ENCODE measurements around the gene SLC7A6. TPM values are rescaled to one million over a fixed set of nuclear protein-coding genes. Genes with fewer than 3 reads are reported as not detected.

The SLC7A6 gene
- total RNA-seq, 1 donor from 2014 or later = 71.9 TPM

GRCh38 chr16:68289621-68290329, 25.4 kb downstream of the SLC7A6 start:
- Histone ChIP-seq H3K36me3 (ENCODE audit: insufficient read depth, low read length) (peaks cover 24% of the 10 kb centered on the region), H3K9me3 (ENCODE audit: insufficient read depth, low read depth, low read length) (no peaks in the 10 kb centered on the region), H3K4me1 (ENCODE audit: insufficient read depth, low read length) (peaks cover 17% of the 10 kb centered on the region), H3K27ac (ENCODE audit: low read depth, low read length) (no peak overlapping the region), H3K4me2 (ENCODE audit: low read length) (peak overlapping the region; percentile 33), H3K4me3 (ENCODE audit: insufficient read depth, low read depth, low read length) (no peak overlapping the region), H2AFZ (ENCODE audit: low read depth, low read length) (no peak overlapping the region), H3K9ac (ENCODE audit: low read length) (peak overlapping the region; percentile 15), H3K27me3 (ENCODE audit: insufficient read depth, low read length) (no peaks in the 10 kb centered on the region), H3K79me2 (ENCODE audit: insufficient read depth, low read length) (peaks cover 44% of the 10 kb centered on the region), H4K20me1 (ENCODE audit: insufficient read depth, low read length) (peaks cover 82% of the 10 kb centered on the region)
- peaks cover 19% of the 10 kb centered on the region for H3K4me1 Mint-ChIP-seq (ENCODE audit: low read depth, unreplicated experiment)
- FAIRE-seq = no peak
- H3K27me3 Mint-ChIP-seq (ENCODE audit: low read depth, unreplicated experiment) = no peaks in the 10 kb centered on the region
- no peak overlapping the region for H3K27ac Mint-ChIP-seq (ENCODE audit: unreplicated experiment)
- DNase-seq (ENCODE audit: low read depth) = peak; percentile 76
- peaks cover 19% of the 10 kb centered on the region for H3K36me3 Mint-ChIP-seq (ENCODE audit: low read depth, unreplicated experiment)
- H3K4me3 Mint-ChIP-seq (ENCODE audit: unreplicated experiment) = peak overlapping the region; percentile 18
- TF ChIP-seq EZH2 (IDR thresholded peaks at IDR 0.05; ENCODE audit: insufficient read depth, low read length) (no peak), CTCF (IDR thresholded peaks at IDR 0.05; ENCODE audit: insufficient read depth, low read depth, low read length) (no peak)
- H3K9me3 Mint-ChIP-seq (ENCODE audit: unreplicated experiment) = no peaks in the 10 kb centered on the region

- H3K4me2 ChIP-seq (ENCODE audit: low read length) = peak overlapping the region; percentile 33
- Mint-ChIP-seq H3K36me3 (ENCODE audit: low read depth, unreplicated experiment) (peaks cover 17% of the 10 kb centered on the region), H3K27me3 (ENCODE audit: low read depth, unreplicated experiment) (no peaks in the 10 kb centered on the region), H3K9me3 (ENCODE audit: unreplicated experiment) (no peaks in the 10 kb centered on the region), H3K4me3 (ENCODE audit: unreplicated experiment) (peak overlapping the region; percentile 18), H3K27ac (ENCODE audit: unreplicated experiment) (no peak overlapping the region), H3K4me1 (ENCODE audit: low read depth, unreplicated experiment) (peaks cover 17% of the 10 kb centered on the region)
- H3K9me3 ChIP-seq (ENCODE audit: insufficient read depth, low read depth, low read length) = no peaks in the 10 kb centered on the region
- peaks cover 75% of the 10 kb centered on the region for H4K20me1 ChIP-seq (ENCODE audit: insufficient read depth, low read length)
- no peak for DNase-seq (ENCODE audit: low read depth)
- H3K4me3 ChIP-seq (ENCODE audit: insufficient read depth, low read depth, low read length) = no peak overlapping the region
- peak overlapping the region; percentile 15 for H3K9ac ChIP-seq (ENCODE audit: low read length)
- H3K79me2 ChIP-seq (ENCODE audit: insufficient read depth, low read length) = peaks cover 37% of the 10 kb centered on the region
- TF ChIP-seq EZH2 (IDR thresholded peaks at IDR 0.05; ENCODE audit: insufficient read depth, low read length) (no peak), CTCF (IDR thresholded peaks at IDR 0.05; ENCODE audit: insufficient read depth, low read depth, low read length) (no peak)
- peaks cover 17% of the 10 kb centered on the region for H3K4me1 ChIP-seq (ENCODE audit: insufficient read depth, low read length)
- peaks cover 24% of the 10 kb centered on the region for H3K36me3 ChIP-seq (ENCODE audit: insufficient read depth, low read length)
- H2AFZ ChIP-seq (ENCODE audit: low read depth, low read length) = no peak overlapping the region
- no peak for FAIRE-seq
- H3K27me3 ChIP-seq (ENCODE audit: insufficient read depth, low read length) = no peaks in the 10 kb centered on the region
- H3K27ac ChIP-seq (ENCODE audit: low read depth, low read length) = no peak overlapping the region
These were observed 26.1 kb downstream of the SLC7A6 start for GRCh38 chr16:68290450-68290849.

- H3K79me2 ChIP-seq (ENCODE audit: insufficient read depth, low read length) = peaks cover 32% of the 10 kb centered on the region
- H2AFZ ChIP-seq (ENCODE audit: low read depth, low read length) = no peak overlapping the region
- H3K4me3 ChIP-seq (ENCODE audit: insufficient read depth, low read depth, low read length) = no peak overlapping the region
- H3K36me3 Mint-ChIP-seq (ENCODE audit: low read depth, unreplicated experiment) = peaks cover 16% of the 10 kb centered on the region
- DNase-seq (ENCODE audit: low read depth) (no peak), FAIRE-seq (no peak)
- H3K27ac Mint-ChIP-seq (ENCODE audit: unreplicated experiment) = no peak overlapping the region
- no peaks in the 10 kb centered on the region for H3K27me3 ChIP-seq (ENCODE audit: insufficient read depth, low read length)
- peaks cover 17% of the 10 kb centered on the region for H3K4me1 ChIP-seq (ENCODE audit: insufficient read depth, low read length)
- H3K4me3 Mint-ChIP-seq (ENCODE audit: unreplicated experiment) = no peak overlapping the region
- H3K36me3 ChIP-seq (ENCODE audit: insufficient read depth, low read length) = peaks cover 28% of the 10 kb centered on the region
- peaks cover 17% of the 10 kb centered on the region for H3K4me1 Mint-ChIP-seq (ENCODE audit: low read depth, unreplicated experiment)
- no peak overlapping the region for H3K4me2 ChIP-seq (ENCODE audit: low read length)
- no peak overlapping the region for H3K9ac ChIP-seq (ENCODE audit: low read length)
- H3K27me3 Mint-ChIP-seq (ENCODE audit: low read depth, unreplicated experiment) = no peaks in the 10 kb centered on the region
- no peaks in the 10 kb centered on the region for H3K9me3 Mint-ChIP-seq (ENCODE audit: unreplicated experiment)
- TF ChIP-seq EZH2 (IDR thresholded peaks at IDR 0.05; ENCODE audit: insufficient read depth, low read length) (no peak), CTCF (IDR thresholded peaks at IDR 0.05; ENCODE audit: insufficient read depth, low read depth, low read length) (no peak)
- no peaks in the 10 kb centered on the region for H3K9me3 ChIP-seq (ENCODE audit: insufficient read depth, low read depth, low read length)
- H4K20me1 ChIP-seq (ENCODE audit: insufficient read depth, low read length) = peaks cover 76% of the 10 kb centered on the region
- no peak overlapping the region for H3K27ac ChIP-seq (ENCODE audit: low read depth, low read length)
These were observed 26.9 kb downstream of the SLC7A6 start for GRCh38 chr16:68291227-68291626.
